H1 (cell line): ENCODE data around the gene ACE. TPM values are rescaled to one million over a fixed set of nuclear protein-coding genes. Genes with fewer than 3 reads are reported as not detected.

Source experiments
- CTCF ChIA-PET: fragments of 300-600 bp; sonication (Branson Sonifier 250); formaldehyde crosslinking; loops from one replicate; lab custom pipeline; 2021; ENCODE audit not compliant: partially characterized antibody; lab: Charles Lee
- POLR2A ChIA-PET: fragments of 300-600 bp; sonication (Branson Sonifier 250); formaldehyde crosslinking; loops from one replicate; lab custom pipeline; 2021; ENCODE audit warnings: inconsistent platforms; ENCODE audit not compliant: partially characterized antibody; lab: Charles Lee
- DNase-seq, 2 experiments: peaks; one replicate each; pipeline versions ENCODE4 v3.0.0 to v3.0.0-alpha.2; 2010 to 2022; ENCODE audit warnings: low spot score in 2 of 2, low read depth in 1 of 2, mixed read lengths in 1 of 2
- FAIRE-seq: peaks from 2 replicates; lab custom pipeline; 2011; peaks lifted over from hg19 to GRCh38; lab: Jason Lieb, UNC
- H2AFZ ChIP-seq: 2 replicates; pipeline ENCODE4 v1.8.1; 2012; ENCODE audit warnings: low read length, inconsistent platforms
- H2AK5ac ChIP-seq: 2 replicates; pipeline ENCODE4 v1.6.1; 2013; ENCODE audit warnings: low read depth, low read length
- H2BK120ac ChIP-seq: replicated peaks from 2 replicates; pipeline ENCODE3; 2013; ENCODE audit warnings: low read depth, low read length, inconsistent platforms
- H2BK12ac ChIP-seq: 2 replicates; pipeline ENCODE4 v1.6.1; 2013; ENCODE audit warnings: low read depth, low read length
- H2BK15ac ChIP-seq: 2 replicates; pipeline ENCODE4 v1.6.1; 2013; ENCODE audit warnings: low read length
- H2BK20ac ChIP-seq: 2 replicates; pipeline ENCODE4 v1.6.1; 2013; ENCODE audit warnings: low read length
- H2BK5ac ChIP-seq: 2 replicates; pipeline ENCODE4 v1.6.1; 2013; ENCODE audit warnings: low read depth, low read length
- H3K14ac ChIP-seq: 2 replicates; pipeline ENCODE4 v1.6.1; 2013; ENCODE audit warnings: inconsistent platforms; ENCODE audit not compliant: insufficient read length
- H3K18ac ChIP-seq: 2 replicates; pipeline ENCODE4 v1.6.1; 2013; ENCODE audit warnings: low read length; ENCODE audit errors: extremely low read depth
- H3K23ac ChIP-seq: 2 replicates; pipeline ENCODE4 v1.6.1; 2013; ENCODE audit warnings: inconsistent platforms; ENCODE audit not compliant: insufficient read length
- H3K23me2 ChIP-seq: 2 replicates; pipeline ENCODE4 v1.6.1; 2013; ENCODE audit warnings: low read depth, low read length
- H3K27ac ChIP-seq: 2 replicates; pipeline ENCODE4 v1.6.1; 2011; ENCODE audit warnings: low read depth, low read length, inconsistent platforms
- H3K27me3 ChIP-seq, 4 experiments: replicated peaks in 1 of 4; 1 replicate in 1 of 4; 2 replicates in 3 of 4; pipeline versions ENCODE4 v1.6.1 to v1.8.1; 2011 to 2013; ENCODE audit warnings: low read length in 3 of 4, mild to moderate bottlenecking in 3 of 4, inconsistent platforms in 2 of 4, mixed read lengths in 2 of 4, moderate library complexity in 1 of 4; ENCODE audit not compliant: control insufficient read depth in 3 of 4, insufficient read depth in 3 of 4; ENCODE audit errors: extremely low read depth in 1 of 4
- H3K36me3 ChIP-seq, 4 experiments: 2 replicates each; pipeline versions ENCODE4 v1.6.1 to v1.8.1; 2011 to 2013; ENCODE audit warnings: mild to moderate bottlenecking in 4 of 4, low read length in 3 of 4, moderate library complexity in 2 of 4, control low read depth in 1 of 4, inconsistent platforms in 1 of 4; ENCODE audit not compliant: insufficient read depth in 4 of 4, control insufficient read depth in 2 of 4
- H3K4ac ChIP-seq: replicated peaks from 2 replicates; pipeline ENCODE3; 2013; ENCODE audit warnings: low read length, low read depth, mixed read lengths, inconsistent platforms; ENCODE audit not compliant: insufficient read length
- H3K4me1 ChIP-seq, 4 experiments: replicated peaks in 1 of 4; 1 replicate in 1 of 4; 2 replicates in 3 of 4; pipeline versions ENCODE4 v1.6.1 to v1.8.1; 2011 to 2013; ENCODE audit warnings: low read length in 3 of 4, inconsistent platforms in 2 of 4, mixed read lengths in 1 of 4; ENCODE audit not compliant: insufficient read depth in 4 of 4, control insufficient read depth in 3 of 4
- H3K4me2 ChIP-seq, 2 experiments: 2 replicates each; pipeline versions ENCODE4 v1.6.1 to v1.8.1; 2011 to 2013; ENCODE audit warnings: low read depth in 2 of 2, low read length in 2 of 2, control low read depth in 1 of 2, inconsistent platforms in 1 of 2, mild to moderate bottlenecking in 1 of 2; ENCODE audit not compliant: insufficient read depth in 1 of 2
- H3K4me3 ChIP-seq, 4 experiments: fragments of 200-600, 300-600 bp in 1 of 4; sonication (generic), shearing (Covaris generic), sonication (Bioruptor Twin) in 1 of 4; 2 replicates each; pipeline versions ENCODE4 v1.5.1 to v1.8.1; 2011 to 2016; ENCODE audit warnings: low read length in 4 of 4, low read depth in 3 of 4, control low read depth in 2 of 4, inconsistent platforms in 2 of 4, mild to moderate bottlenecking in 2 of 4, mixed read lengths in 1 of 4, moderate library complexity in 1 of 4; ENCODE audit not compliant: insufficient read depth in 2 of 4; ENCODE audit errors: extremely low read depth in 1 of 4
- H3K56ac ChIP-seq: replicated peaks from 2 replicates; pipeline ENCODE3; 2013; ENCODE audit warnings: low read depth, mild to moderate bottlenecking, mixed read lengths, low read length, inconsistent platforms; ENCODE audit not compliant: insufficient read length
- H3K79me1 ChIP-seq: 2 replicates; pipeline ENCODE4 v1.6.1; 2013; ENCODE audit warnings: low read depth, low read length, control low read depth
- H3K79me2 ChIP-seq, 2 experiments: 2 replicates each; pipeline versions ENCODE4 v1.6.1 to v1.8.1; 2012 to 2013; ENCODE audit warnings: low read length in 2 of 2, mild to moderate bottlenecking in 2 of 2, inconsistent platforms in 1 of 2; ENCODE audit not compliant: insufficient read depth in 2 of 2, control insufficient read depth in 1 of 2
- H3K9ac ChIP-seq, 4 experiments: replicated peaks in 1 of 4; 1 replicate in 1 of 4; 2 replicates in 3 of 4; pipeline versions ENCODE4 v1.6.1 to v1.8.1; 2011 to 2013; ENCODE audit warnings: low read depth in 3 of 4, low read length in 3 of 4, control low read depth in 2 of 4, mild to moderate bottlenecking in 2 of 4, moderate library complexity in 2 of 4, inconsistent platforms in 1 of 4; ENCODE audit errors: extremely low read depth in 1 of 4
- H3K9me3 ChIP-seq, 2 experiments: 2 replicates each; pipeline versions ENCODE4 v1.6.1 to v1.8.1; 2012 to 2013; ENCODE audit warnings: mild to moderate bottlenecking in 2 of 2, moderate library complexity in 2 of 2, control low read depth in 1 of 2, inconsistent platforms in 1 of 2, low read depth in 1 of 2, low read length in 1 of 2, mixed read lengths in 1 of 2; ENCODE audit not compliant: insufficient read depth in 2 of 2
- H4K20me1 ChIP-seq, 2 experiments: replicated peaks in 1 of 2; 2 replicates each; pipeline versions ENCODE3 to v1.8.1; 2011 to 2013; ENCODE audit warnings: inconsistent platforms in 2 of 2, low read length in 2 of 2, mild to moderate bottlenecking in 1 of 2; ENCODE audit not compliant: insufficient read depth in 2 of 2, control insufficient read depth in 1 of 2
- H4K5ac ChIP-seq: 2 replicates; pipeline ENCODE4 v1.6.1; 2013; ENCODE audit warnings: low read length, low read depth, mixed read lengths, inconsistent platforms; ENCODE audit not compliant: insufficient read length
- H4K8ac ChIP-seq: 2 replicates; pipeline ENCODE4 v1.8.0; 2013; ENCODE audit warnings: mild to moderate bottlenecking, moderate library complexity, low read length, inconsistent platforms; ENCODE audit not compliant: insufficient read depth; ENCODE audit errors: extremely low read depth
- H4K91ac ChIP-seq: replicated peaks from 2 replicates; pipeline ENCODE3; 2013; ENCODE audit warnings: low read length, mixed read lengths, inconsistent platforms; ENCODE audit not compliant: insufficient read length
- FOSL1 ChIP-seq: IDR thresholded peaks from 2 replicates; pipeline ENCODE4 v1.6.1; 2011; ENCODE audit warnings: mild to moderate bottlenecking, low read depth, low read length, moderate library complexity; ENCODE audit not compliant: insufficient read depth
- POLR2A ChIP-seq, 2 experiments: IDR thresholded peaks; 1 replicate in 1 of 2; 2 replicates in 1 of 2; pipeline ENCODE4 v1.6.1; 2011; ENCODE audit warnings: low read depth in 2 of 2, low read length in 2 of 2, mild to moderate bottlenecking in 2 of 2; ENCODE audit errors: control extremely low read depth in 1 of 2
- RNF2 ChIP-seq: fragments of 200-900, 300-1000 bp; sonication (generic); IDR thresholded peaks from 2 replicates; pipeline ENCODE4 v1.7.1; 2016; ENCODE audit warnings: borderline replicate concordance, low read depth, mild to moderate bottlenecking, antibody characterized with exemption, low read length; ENCODE audit not compliant: poor library complexity, severe bottlenecking; ENCODE audit errors: missing control alignments
- WGBS, 2 experiments: shearing (Covaris generic) in 1 of 2; methylation state at CpG; one replicate each; pipeline versions ENCODE4 v1.1.6 to v1.1.7; 2013 to 2015; ENCODE audit warnings: low lambda C conversion rate in 2 of 2, mixed read lengths in 2 of 2, inconsistent platforms in 1 of 2, low coverage in 1 of 2, missing lambda C conversion rate in 1 of 2; ENCODE audit not compliant: insufficient replicate concordance in 2 of 2, insufficient coverage in 1 of 2, insufficient read length in 1 of 2; ENCODE audit errors: extremely low coverage in 1 of 2, missing lambda C conversion rate in 1 of 2; 5-methylcytosine and 5-hydroxymethylcytosine counted together
- polyA plus RNA-seq, 7 experiments: library from polyadenylated mRNA; depleted of rRNA in 3 of 7; stranded (reverse) in 5 of 7; unstranded in 2 of 7; fragments of >200 nt in 5 of 7; fragments of 200-250 nt in 2 of 7; gene quantifications; 1 replicate in 5 of 7; 2 replicates in 1 of 7; 4 replicates in 1 of 7; pipeline versions ENCODE4 v1.2.1 to v1.2.3, GENCODE V29; 2011 to 2013; ENCODE audit warnings: missing spikeins in 2 of 7, mixed read lengths in 2 of 7
- total RNA-seq: library from RNA; stranded (reverse); fragmentation: NEBNext Ultra II Directional; extraction: Animal tissue kit (Norgen Biotek cat#: 25700); gene quantifications from 2 replicates; pipeline ENCODE4 v1.2.1, GENCODE V29; 2021

Gene ACE
- total and polyA plus RNA-seq, 2 of the 8 experiments (the other 6 are each of a cell fraction or from before 2014, with no cell fraction given) = 2.5 to 5.5 TPM

GRCh38 chr17:63512388-63512787, 35.5 kb downstream of the ACE start:
- ChIA-PET POLR2A (interaction anchor here (1.0 kb wide), 1 partner anchor 14 kb away, joined by 3 read pairs; no protein-coding TSS in a partner anchor), CTCF (interaction anchor here (1.9 to 3.0 kb wide), 4 partner anchors 17 to 198 kb away, joined by 4 to 13 read pairs (median 7); no protein-coding TSS in a partner anchor)
- Histone ChIP-seq H2BK12ac (no peak overlapping the region), H2AFZ (no peak overlapping the region), H2BK20ac (no peak overlapping the region), H4K20me1 (peaks cover 0 to 2% of the 10 kb centered on the region in 2 experiments), H3K36me3 (no peaks in the 10 kb centered on the region), H3K56ac (no peak overlapping the region), H3K23me2 (no peaks in the 10 kb centered on the region), H3K27ac (no peak overlapping the region), H2AK5ac (no peak overlapping the region), H3K79me1 (no peaks in the 10 kb centered on the region), H3K4me3 (no peak overlapping the region), H3K4ac (no peak overlapping the region), H4K5ac (no peak overlapping the region), H2BK120ac (no peak overlapping the region), H4K91ac (no peak overlapping the region)
- no peak for FAIRE-seq
- no peak for TF ChIP-seq FOSL1
- no peak for TF ChIP-seq RNF2
- no peak for TF ChIP-seq POLR2A (IDR thresholded peaks at IDR 0.05; ENCODE audit: control extremely low read depth in 1 of 2, low read depth in 2 of 2, low read length in 2 of 2)
- TF ChIP-seq, all 59 proteins: peak for 0
- Histone ChIP-seq H2BK15ac (no peak overlapping the region), H3K9me3 (no peaks in the 10 kb centered on the region; a peak in 1 of 4 replicates), H3K4me1 (no peaks in the 10 kb centered on the region), H2BK5ac (no peak overlapping the region), H3K9ac (no peak overlapping the region), H3K4me2 (no peak overlapping the region), H3K79me2 (no peaks in the 10 kb centered on the region), H4K8ac (no peak overlapping the region), H3K18ac (no peak overlapping the region), H3K23ac (no peak overlapping the region), H3K14ac (no peak overlapping the region), H3K27me3 (no peaks in the 10 kb centered on the region)
- DNase-seq = no peak
- WGBS, 2 experiments = 95% methylated on average over 3 of the region's 3 CpGs; no CpG with 5 or more reads in 1 of the 2 experiments
